Natural killer cell (primary cell): ENCODE data around the gene DSG2. TPM values are rescaled to one million over a fixed set of nuclear protein-coding genes. Genes with fewer than 3 reads are reported as not detected.

Source experiments
- ATAC-seq, 3 donors: fragments of 150-1000 bp in 2 of 3; fragments of 200-7000 bp in 1 of 3; cut with Tn5 transposase; 1 replicate in 1 of 3; 2 replicates in 2 of 3; pipeline ENCODE4 v1.10.0; 2021; ENCODE audit warnings: mild to moderate bottlenecking in 2 of 3, moderate library complexity in 2 of 3
- DNase-seq, 2 donors: peaks; one replicate each; pipeline versions ENCODE4 v3.0.0 to v3.0.0-alpha.2; 2013 to 2021; ENCODE audit warnings: mixed read lengths in 1 of 2
- H3K27ac ChIP-seq: one replicate; pipeline ENCODE4 v1.5.1; 2013; ENCODE audit warnings: mild to moderate bottlenecking, low read length
- H3K27me3 ChIP-seq: one replicate; pipeline ENCODE4 v1.6.1; 2013; ENCODE audit warnings: low read length; ENCODE audit not compliant: control insufficient read depth, insufficient read depth
- H3K36me3 ChIP-seq: one replicate; pipeline ENCODE4 v1.6.1; 2013; ENCODE audit warnings: low read length; ENCODE audit not compliant: control insufficient read depth, insufficient read depth
- H3K4me1 ChIP-seq: one replicate; pipeline ENCODE4 v1.6.1; 2013; ENCODE audit warnings: low read length; ENCODE audit not compliant: control insufficient read depth, insufficient read depth
- H3K4me3 ChIP-seq: one replicate; pipeline ENCODE4 v1.5.1; 2013; ENCODE audit warnings: low read length
- H3K9me3 ChIP-seq: one replicate; pipeline ENCODE4 v1.6.1; 2013; ENCODE audit warnings: low read length; ENCODE audit not compliant: control insufficient read depth, insufficient read depth
- H3K27ac Mint-ChIP-seq, 2 donors: one replicate each; pipeline ENCODE4 v1.8.0; 2022; ENCODE audit warnings: mild to moderate bottlenecking in 2 of 2, mixed read lengths in 2 of 2, moderate library complexity in 1 of 2
- H3K27me3 Mint-ChIP-seq, 2 donors: one replicate each; pipeline ENCODE4 v1.8.0; 2022; ENCODE audit warnings: low read depth in 2 of 2, mixed read lengths in 2 of 2
- H3K36me3 Mint-ChIP-seq: one replicate; pipeline ENCODE4 v1.8.0; 2022; ENCODE audit warnings: mixed read lengths
- H3K4me1 Mint-ChIP-seq, 2 donors: one replicate each; pipeline ENCODE4 v1.8.0; 2022; ENCODE audit warnings: mixed read lengths in 2 of 2
- H3K4me3 Mint-ChIP-seq: one replicate; pipeline ENCODE4 v1.8.0; 2022; ENCODE audit warnings: mild to moderate bottlenecking, moderate library complexity, mixed read lengths
- H3K9me3 Mint-ChIP-seq, 2 donors: one replicate each; pipeline ENCODE4 v1.8.0; 2022; ENCODE audit warnings: mixed read lengths in 2 of 2
- WGBS: methylation state at CpG from one replicate; pipeline ENCODE4 v1.1.7; 2013; ENCODE audit warnings: missing lambda C conversion rate; ENCODE audit not compliant: insufficient coverage; 5-methylcytosine and 5-hydroxymethylcytosine counted together
- intact Hi-C: fragments of 100-400 bp; cut with micrococcal nuclease; formaldehyde crosslinking; loops from one replicate; pipeline ENCODE4 v1.14.2; 2022
- total RNA-seq, 4 donors: library from RNA; stranded (reverse); fragments of 120-200 nt in 1 of 4; gene quantifications; one replicate each; pipeline versions ENCODE4 v1.2.3 to v1.2.4, GENCODE V29; 2013 to 2022
- TF ChIP-seq, protein P1 (sequence below): fragments of 200-600 bp; IDR thresholded peaks from one replicate; pipeline ENCODE4 v1.8.0; 2022; ENCODE audit warnings: antibody characterized with exemption

Gene DSG2
- total RNA-seq, 3 donors from 2014 or later (not counting 1 experiment from before 2014, with no cell fraction given), result 0.05 to 0.53 TPM; not detected in 1

DNA sequence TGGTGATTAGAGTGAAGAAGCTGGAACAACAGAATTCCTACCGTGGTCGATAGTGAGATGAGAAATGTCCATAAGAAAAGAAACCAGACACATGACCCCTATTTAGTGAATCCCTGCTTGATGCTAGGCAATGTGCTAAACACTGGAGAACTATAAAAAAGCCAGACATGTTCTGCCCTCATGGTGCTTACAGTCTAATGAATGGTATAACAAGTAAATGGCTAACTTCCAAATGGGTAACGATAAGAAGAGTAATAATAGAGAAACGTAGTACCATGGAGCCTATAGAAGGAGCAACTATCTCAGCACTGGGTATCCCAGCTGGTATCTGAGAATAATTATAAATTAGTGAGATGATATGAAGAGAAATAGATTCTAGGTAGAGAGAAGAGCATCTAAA, 5.0 kb downstream of the DSG2 start:
- Mint-ChIP-seq H3K27me3 (peaks cover 9 to 10% of the 10 kb centered on the region in 2 donors), H3K4me1 (no peaks in the 10 kb centered on the region), H3K27ac (no peak overlapping the region), H3K4me3 (no peak overlapping the region), H3K9me3 (no peaks in the 10 kb centered on the region), H3K36me3 (no peaks in the 10 kb centered on the region)
- peaks cover 9% of the 10 kb centered on the region for H3K27me3 ChIP-seq
- peaks cover 5% of the 10 kb centered on the region for H3K4me1 ChIP-seq
- TF ChIP-seq, protein P1, sequence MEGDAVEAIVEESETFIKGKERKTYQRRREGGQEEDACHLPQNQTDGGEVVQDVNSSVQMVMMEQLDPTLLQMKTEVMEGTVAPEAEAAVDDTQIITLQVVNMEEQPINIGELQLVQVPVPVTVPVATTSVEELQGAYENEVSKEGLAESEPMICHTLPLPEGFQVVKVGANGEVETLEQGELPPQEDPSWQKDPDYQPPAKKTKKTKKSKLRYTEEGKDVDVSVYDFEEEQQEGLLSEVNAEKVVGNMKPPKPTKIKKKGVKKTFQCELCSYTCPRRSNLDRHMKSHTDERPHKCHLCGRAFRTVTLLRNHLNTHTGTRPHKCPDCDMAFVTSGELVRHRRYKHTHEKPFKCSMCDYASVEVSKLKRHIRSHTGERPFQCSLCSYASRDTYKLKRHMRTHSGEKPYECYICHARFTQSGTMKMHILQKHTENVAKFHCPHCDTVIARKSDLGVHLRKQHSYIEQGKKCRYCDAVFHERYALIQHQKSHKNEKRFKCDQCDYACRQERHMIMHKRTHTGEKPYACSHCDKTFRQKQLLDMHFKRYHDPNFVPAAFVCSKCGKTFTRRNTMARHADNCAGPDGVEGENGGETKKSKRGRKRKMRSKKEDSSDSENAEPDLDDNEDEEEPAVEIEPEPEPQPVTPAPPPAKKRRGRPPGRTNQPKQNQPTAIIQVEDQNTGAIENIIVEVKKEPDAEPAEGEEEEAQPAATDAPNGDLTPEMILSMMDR, result no peak
- H3K4me3 ChIP-seq, result no peak overlapping the region
- intact Hi-C loops, result no loop called here
- ATAC-seq (no peak), DNase-seq (no peak)
- H3K36me3 ChIP-seq, result no peaks in the 10 kb centered on the region
- H3K27ac ChIP-seq, result no peak overlapping the region
- 94% methylated on average over 2 of the region's 4 CpGs for WGBS
- H3K9me3 ChIP-seq, result no peaks in the 10 kb centered on the region

GRCh38 chr18:31504455-31505147, 6.6 kb downstream of the DSG2 start:
- Histone ChIP-seq H3K27me3 (peaks cover 6% of the 10 kb centered on the region), H3K27ac (no peak overlapping the region), H3K36me3 (no peaks in the 10 kb centered on the region), H3K4me3 (no peak overlapping the region), H3K9me3 (no peaks in the 10 kb centered on the region), H3K4me1 (no peaks in the 10 kb centered on the region)
- Mint-ChIP-seq H3K9me3 (no peaks in the 10 kb centered on the region), H3K27me3 (peaks cover 0 to 7% of the 10 kb centered on the region in 2 donors), H3K27ac (no peak overlapping the region), H3K4me3 (no peak overlapping the region), H3K36me3 (no peaks in the 10 kb centered on the region), H3K4me1 (no peaks in the 10 kb centered on the region)
- WGBS, result 62% methylated on average over 10 of the region's 10 CpGs
- no peak for DNase-seq
- TF ChIP-seq, protein P1, result no peak
- ATAC-seq, result no peak
- intact Hi-C loops, result no loop called here

DNA sequence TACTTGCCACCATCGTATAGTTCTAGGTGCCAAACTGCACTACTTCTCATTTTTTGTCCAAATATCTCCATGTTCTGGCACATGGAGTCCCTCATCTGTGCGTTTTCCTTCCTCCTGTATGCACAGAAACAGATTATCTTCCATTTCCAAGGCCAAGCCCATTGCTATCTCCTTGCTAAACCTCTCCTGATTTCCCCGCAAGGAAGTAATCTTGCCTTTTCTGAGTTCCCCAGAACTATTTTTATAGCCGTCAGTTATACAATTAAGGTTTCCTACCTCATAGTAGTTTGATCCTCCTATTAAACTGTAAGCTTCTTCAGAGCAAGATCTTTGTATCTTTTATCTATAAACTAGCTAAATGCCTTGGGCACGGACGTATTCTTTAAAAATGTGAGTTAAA, 7.2 kb downstream of the DSG2 start:
- intact Hi-C loops, result no loop called here
- H3K4me3 Mint-ChIP-seq, result no peak overlapping the region

More for the DNA sequence above, 7.2 kb downstream of the DSG2 start:
- no peak overlapping the region for H3K27ac Mint-ChIP-seq
- H3K4me1 Mint-ChIP-seq, result no peaks in the 10 kb centered on the region
- H3K27me3 ChIP-seq, result peaks cover 2% of the 10 kb centered on the region
- ATAC-seq (no peak), DNase-seq (no peak)
- no peaks in the 10 kb centered on the region for H3K36me3 Mint-ChIP-seq
- H3K27me3 Mint-ChIP-seq, result peaks cover 0 to 7% of the 10 kb centered on the region in 2 donors
- no peaks in the 10 kb centered on the region for H3K4me1 ChIP-seq
- no peaks in the 10 kb centered on the region for H3K9me3 ChIP-seq
- 33% methylated on average over 6 of the region's 6 CpGs for WGBS
- H3K36me3 ChIP-seq, result no peaks in the 10 kb centered on the region
- H3K27ac ChIP-seq, result no peak overlapping the region
- no peak overlapping the region for H3K4me3 ChIP-seq
- no peaks in the 10 kb centered on the region for H3K9me3 Mint-ChIP-seq
- TF ChIP-seq, protein P1, result no peak
